ENCODE measurements around the gene TRIM17.

DNA sequence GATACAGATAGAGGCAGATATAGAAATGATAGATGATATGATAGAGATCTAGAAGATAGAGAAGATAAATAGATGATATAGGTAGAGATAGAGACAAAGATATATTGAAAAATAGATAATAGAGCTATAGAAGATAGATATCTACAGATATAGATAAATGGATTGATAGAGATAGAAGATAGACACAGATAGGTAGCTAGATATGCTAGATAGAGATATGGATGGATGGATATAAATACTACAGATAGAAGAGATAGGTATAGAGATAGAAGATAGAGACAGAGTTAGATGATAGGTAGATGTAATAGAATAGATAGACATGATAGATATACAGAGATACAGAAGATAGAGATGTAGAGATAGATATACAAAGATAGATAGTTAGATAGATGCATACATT, 31.4 kb downstream of the TRIM17 start:
- TF ChIP-seq, protein P1, sequence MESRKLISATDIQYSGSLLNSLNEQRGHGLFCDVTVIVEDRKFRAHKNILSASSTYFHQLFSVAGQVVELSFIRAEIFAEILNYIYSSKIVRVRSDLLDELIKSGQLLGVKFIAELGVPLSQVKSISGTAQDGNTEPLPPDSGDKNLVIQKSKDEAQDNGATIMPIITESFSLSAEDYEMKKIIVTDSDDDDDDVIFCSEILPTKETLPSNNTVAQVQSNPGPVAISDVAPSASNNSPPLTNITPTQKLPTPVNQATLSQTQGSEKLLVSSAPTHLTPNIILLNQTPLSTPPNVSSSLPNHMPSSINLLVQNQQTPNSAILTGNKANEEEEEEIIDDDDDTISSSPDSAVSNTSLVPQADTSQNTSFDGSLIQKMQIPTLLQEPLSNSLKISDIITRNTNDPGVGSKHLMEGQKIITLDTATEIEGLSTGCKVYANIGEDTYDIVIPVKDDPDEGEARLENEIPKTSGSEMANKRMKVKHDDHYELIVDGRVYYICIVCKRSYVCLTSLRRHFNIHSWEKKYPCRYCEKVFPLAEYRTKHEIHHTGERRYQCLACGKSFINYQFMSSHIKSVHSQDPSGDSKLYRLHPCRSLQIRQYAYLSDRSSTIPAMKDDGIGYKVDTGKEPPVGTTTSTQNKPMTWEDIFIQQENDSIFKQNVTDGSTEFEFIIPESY (IDR thresholded peaks at IDR 0.05; ENCODE audit: extremely low read depth, insufficient replicate concordance, low read length): no peak
- TF ChIP-seq POLR2A (IDR thresholded peaks at IDR 0.05; ENCODE audit: borderline replicate concordance, extremely low read depth, insufficient read depth, insufficient read length): no peak

Measured in HCT116 (cell line).